HepG2 (cell line): ENCODE results near the gene CCT7. TPM values are rescaled to one million over a fixed set of nuclear protein-coding genes. Genes with fewer than 3 reads are reported as not detected.
A peak's percentile ranks its signal among the peaks of the same experiment; 100 is the strongest.

Experiments
- GATAD1 ChIP-seq: IDR thresholded peaks from 2 replicates; pipeline ENCODE4 v1.6.1; 2016; ENCODE audit warnings: missing genetic modification reagents, missing compliant biosample characterization
- HNRNPLL ChIP-seq: fragments of 200-400 bp; formaldehyde crosslinking; IDR thresholded peaks from 2 replicates; pipeline ENCODE4 v1.6.1; 2017; ENCODE audit warnings: mild to moderate bottlenecking, low read depth, low read length; ENCODE audit not compliant: poor library complexity, severe bottlenecking
- KDM2A ChIP-seq: sonication (generic); formaldehyde crosslinking; IDR thresholded peaks from 2 replicates; pipeline ENCODE4 v1.4.0; 2020; ENCODE audit warnings: low read depth, missing genetic modification reagents, borderline replicate concordance
- KMT2A ChIP-seq: sonication (generic); formaldehyde crosslinking; IDR thresholded peaks from 2 replicates; pipeline ENCODE4 v1.4.0; 2020; ENCODE audit warnings: missing genetic modification reagents
- MTF2 ChIP-seq: sonication (generic); formaldehyde crosslinking; IDR thresholded peaks from 2 replicates; pipeline ENCODE4 v1.5.0; 2020; ENCODE audit warnings: missing genetic modification reagents, borderline replicate concordance
- MYC ChIP-seq: sonication (generic); formaldehyde crosslinking; IDR thresholded peaks from 2 replicates; pipeline ENCODE4 v1.9.0; 2021; ENCODE audit warnings: missing genetic modification reagents, borderline replicate concordance
- SMC3 ChIP-seq: IDR thresholded peaks from 2 replicates; pipeline ENCODE4 v1.6.1; 2011; ENCODE audit warnings: low read length, improper control_type of control experiment
- SOX6 ChIP-seq, 2 experiments: fragments of 450-650 bp in 1 of 2; sonication (generic) in 1 of 2; formaldehyde crosslinking in 1 of 2; IDR thresholded peaks; 2 replicates each; pipeline versions ENCODE4 v1.4.0 to v1.6.1; 2017 to 2020; ENCODE audit warnings: antibody characterized with exemption in 1 of 2, mild to moderate bottlenecking in 1 of 2, missing genetic modification reagents in 1 of 2
- TFE3 ChIP-seq: IDR thresholded peaks from 2 replicates; pipeline ENCODE4 v1.6.1; 2016
- XRCC5 ChIP-seq: fragments of 200-400 bp; formaldehyde crosslinking; optimal IDR thresholded peaks from 2 replicates; pipeline ENCODE3; 2017; ENCODE audit warnings: mild to moderate bottlenecking, low read length
- ZNF280B ChIP-seq: sonication (generic); formaldehyde crosslinking; IDR thresholded peaks from 2 replicates; pipeline ENCODE4 v1.5.0; 2020; ENCODE audit warnings: missing genetic modification reagents, mild to moderate bottlenecking, borderline replicate concordance
- ZNF350 ChIP-seq: sonication (generic); formaldehyde crosslinking; IDR thresholded peaks from 2 replicates; pipeline ENCODE4 v1.4.0; 2020; ENCODE audit warnings: mild to moderate bottlenecking, low read depth, missing genetic modification reagents, borderline replicate concordance
- ZNF598 ChIP-seq: sonication (generic); formaldehyde crosslinking; IDR thresholded peaks from 2 replicates; pipeline ENCODE4 v1.5.1; 2020; ENCODE audit warnings: mild to moderate bottlenecking, missing genetic modification reagents, borderline replicate concordance
- ZNF687 ChIP-seq: sonication (generic); formaldehyde crosslinking; IDR thresholded peaks from 2 replicates; pipeline ENCODE4 v1.5.1; 2020; ENCODE audit warnings: mild to moderate bottlenecking, missing genetic modification reagents, moderate library complexity
- polyA plus RNA-seq, 8 experiments: library from polyadenylated mRNA; depleted of rRNA in 3 of 8; stranded (reverse) in 7 of 8; unstranded in 1 of 8; fragments of >200 nt; fragmentation: Illumina TruSeq in 4 of 8; extraction: Trizol in 4 of 8; gene quantifications; 2 replicates each; pipeline versions ENCODE4 v1.2.1 to v1.2.3, GENCODE V29; 2011 to 2016; ENCODE audit warnings: low read depth in 4 of 8, missing spikeins in 1 of 8, mixed read lengths in 1 of 8; ENCODE audit not compliant: insufficient read depth in 1 of 8
- total RNA-seq, 5 experiments: library from RNA; depleted of rRNA; stranded (reverse); fragments of >200 nt; fragmentation: Illumina TruSeq; extraction: Trizol; gene quantifications; 2 replicates each; pipeline ENCODE4 v1.2.3, GENCODE V29; 2016; ENCODE audit warnings: low read depth in 1 of 5
- TF ChIP-seq, protein P1 (sequence below): sonication (generic); formaldehyde crosslinking; IDR thresholded peaks from 2 replicates; pipeline ENCODE4 v1.5.0; 2020; ENCODE audit warnings: missing genetic modification reagents

The CCT7 gene
- total and polyA plus RNA-seq, 2 of the 13 experiments (the other 11 are each of a cell fraction or from before 2014, with no cell fraction given): 347 to 517 TPM

DNA sequence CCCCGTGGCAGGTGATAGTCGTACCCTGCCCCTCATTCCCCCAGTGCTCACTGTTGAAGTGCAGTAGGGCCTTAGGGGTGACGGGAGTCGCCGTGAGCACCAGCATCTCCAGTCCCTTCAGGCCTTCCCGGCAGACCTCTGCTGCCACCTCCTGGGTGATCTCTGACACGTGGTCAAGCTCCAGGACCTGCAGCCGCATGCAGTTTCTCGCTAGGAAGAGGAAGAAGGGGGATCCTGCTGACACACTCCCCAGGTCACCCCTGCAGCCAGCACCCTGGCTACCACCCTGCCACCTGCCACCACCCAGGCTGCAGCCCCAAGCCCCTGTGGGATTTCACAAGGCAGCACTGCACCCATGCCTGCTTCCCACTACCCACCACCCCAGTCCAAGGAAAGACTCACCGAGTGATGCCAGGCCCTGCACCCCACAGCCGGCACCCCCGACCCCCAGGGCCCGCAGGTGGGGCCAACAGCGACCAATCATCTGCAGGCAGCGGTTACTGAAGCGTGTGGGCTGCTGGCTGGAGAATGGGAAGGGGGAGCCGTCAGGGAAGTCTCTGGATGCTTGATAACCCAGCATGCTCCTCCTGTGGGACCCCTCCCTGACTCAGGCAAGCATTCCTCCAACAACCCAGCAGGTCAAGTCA, 26.4 kb downstream of the CCT7 start (continued):
- TF ChIP-seq SOX6 (IDR thresholded peaks at IDR 0.05): no peak
- TF ChIP-seq SOX6 (CRISPR knock-in tag; IDR thresholded peaks at IDR 0.05): peak; percentile 21; the same call in 1 of the 2 replicates
- TF ChIP-seq GATAD1: 0 out of 2 replicates have a peak, but pooled peaks have one; percentile 26
- TF ChIP-seq SMC3: peak; percentile 51
- TF ChIP-seq MTF2: 0 out of 2 replicates have a peak, but pooled peaks have one; percentile 57
- TF ChIP-seq KMT2A (CRISPR knock-in tag): peak; percentile 45; the same call in 1 of the 2 replicates
- TF ChIP-seq, protein P1, sequence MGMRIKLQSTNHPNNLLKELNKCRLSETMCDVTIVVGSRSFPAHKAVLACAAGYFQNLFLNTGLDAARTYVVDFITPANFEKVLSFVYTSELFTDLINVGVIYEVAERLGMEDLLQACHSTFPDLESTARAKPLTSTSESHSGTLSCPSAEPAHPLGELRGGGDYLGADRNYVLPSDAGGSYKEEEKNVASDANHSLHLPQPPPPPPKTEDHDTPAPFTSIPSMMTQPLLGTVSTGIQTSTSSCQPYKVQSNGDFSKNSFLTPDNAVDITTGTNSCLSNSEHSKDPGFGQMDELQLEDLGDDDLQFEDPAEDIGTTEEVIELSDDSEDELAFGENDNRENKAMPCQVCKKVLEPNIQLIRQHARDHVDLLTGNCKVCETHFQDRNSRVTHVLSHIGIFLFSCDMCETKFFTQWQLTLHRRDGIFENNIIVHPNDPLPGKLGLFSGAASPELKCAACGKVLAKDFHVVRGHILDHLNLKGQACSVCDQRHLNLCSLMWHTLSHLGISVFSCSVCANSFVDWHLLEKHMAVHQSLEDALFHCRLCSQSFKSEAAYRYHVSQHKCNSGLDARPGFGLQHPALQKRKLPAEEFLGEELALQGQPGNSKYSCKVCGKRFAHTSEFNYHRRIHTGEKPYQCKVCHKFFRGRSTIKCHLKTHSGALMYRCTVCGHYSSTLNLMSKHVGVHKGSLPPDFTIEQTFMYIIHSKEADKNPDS (CRISPR knock-in tag): 0 out of 2 replicates have a peak, but pooled peaks have one; percentile 66
- peak; percentile 87 for TF ChIP-seq ZNF687 (CRISPR knock-in tag)
- peak; percentile 49; the same call in 1 of the 2 replicates for TF ChIP-seq KDM2A (CRISPR knock-in tag)
- 0 out of 2 replicates have a peak, but pooled peaks have one; percentile 55 for TF ChIP-seq TFE3 (CRISPR knock-in tag)
- TF ChIP-seq ZNF598 (CRISPR knock-in tag): 0 out of 2 replicates have a peak, but pooled peaks have one; percentile 49
- peak; percentile 97 for TF ChIP-seq MYC (CRISPR knock-in tag)
- peak; percentile 30 for TF ChIP-seq HNRNPLL
- TF ChIP-seq ZNF350 (CRISPR knock-in tag): 0 out of 2 replicates have a peak, but pooled peaks have one; percentile 35
- TF ChIP-seq XRCC5: peak; percentile 64
- peak; percentile 76; the same call in 1 of the 2 replicates for TF ChIP-seq ZNF280B (CRISPR knock-in tag)
